ENCODE measurements around the gene GOLGA6L25. TPM values are rescaled to one million over a fixed set of nuclear protein-coding genes. Genes with fewer than 3 reads are reported as not detected.

GOLGA6L25 gene
- total RNA-seq, 2 donors from 2014 or later: not detected

Other genes with a start within 250 kb of the GOLGA6L25 start
- gene HERC2, start 231.4 kb upstream of the GOLGA6L25 start, total RNA-seq: 10 to 100 TPM; 50.8 to 62.4 TPM
- gene GOLGA6L24, start 195.5 kb upstream of the GOLGA6L25 start, total RNA-seq: not detected
- gene GOLGA8F, start 174.9 kb upstream of the GOLGA6L25 start, total RNA-seq: not detected
- not detected for gene GOLGA8G, start 20.6 kb upstream of the GOLGA6L25 start, total RNA-seq
- under 1 TPM in 1 of 2 donors, not detected in 1; 0.31 TPM for gene GOLGA8M, start 158.9 kb downstream of the GOLGA6L25 start, total RNA-seq

Data from right atrium auricular region (tissue), 2 donors.